Astrocyte (in vitro differentiated cells and primary cell): ENCODE data around the gene SYTL4.

Experiments
- EZH2 ChIP-seq: IDR thresholded peaks from 2 replicates; pipeline ENCODE4 v1.6.1; 2012; ENCODE audit warnings: mild to moderate bottlenecking, low read length, inconsistent platforms; ENCODE audit not compliant: insufficient read depth
- TF ChIP-seq, protein P1 (sequence below): IDR thresholded peaks from 2 replicates; pipeline ENCODE4 v1.5.1; 2011; ENCODE audit warnings: low read depth, mild to moderate bottlenecking, inconsistent platforms, low read length, moderate library complexity; ENCODE audit not compliant: insufficient read depth

DNA sequence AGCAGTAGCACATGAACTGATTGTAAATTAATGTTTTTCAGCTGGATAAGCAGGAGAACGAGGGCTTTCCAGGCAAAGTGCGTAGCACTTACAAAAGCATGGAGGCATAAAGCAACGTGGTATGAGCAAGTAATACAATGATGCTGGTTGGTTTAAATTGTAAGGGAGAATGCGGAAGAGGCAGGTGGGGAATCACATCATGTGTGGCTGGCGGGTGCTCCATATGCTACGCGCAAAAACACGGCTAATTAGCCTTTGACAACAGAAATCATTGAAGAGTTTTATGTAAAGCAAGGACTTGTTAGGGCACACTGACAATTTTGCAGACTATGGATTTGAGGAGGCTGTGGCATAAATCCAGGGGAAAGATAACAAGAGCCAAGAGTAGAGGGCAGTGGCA lies 14.6 kb downstream of the SYTL4 start:
- TF ChIP-seq, protein P1, sequence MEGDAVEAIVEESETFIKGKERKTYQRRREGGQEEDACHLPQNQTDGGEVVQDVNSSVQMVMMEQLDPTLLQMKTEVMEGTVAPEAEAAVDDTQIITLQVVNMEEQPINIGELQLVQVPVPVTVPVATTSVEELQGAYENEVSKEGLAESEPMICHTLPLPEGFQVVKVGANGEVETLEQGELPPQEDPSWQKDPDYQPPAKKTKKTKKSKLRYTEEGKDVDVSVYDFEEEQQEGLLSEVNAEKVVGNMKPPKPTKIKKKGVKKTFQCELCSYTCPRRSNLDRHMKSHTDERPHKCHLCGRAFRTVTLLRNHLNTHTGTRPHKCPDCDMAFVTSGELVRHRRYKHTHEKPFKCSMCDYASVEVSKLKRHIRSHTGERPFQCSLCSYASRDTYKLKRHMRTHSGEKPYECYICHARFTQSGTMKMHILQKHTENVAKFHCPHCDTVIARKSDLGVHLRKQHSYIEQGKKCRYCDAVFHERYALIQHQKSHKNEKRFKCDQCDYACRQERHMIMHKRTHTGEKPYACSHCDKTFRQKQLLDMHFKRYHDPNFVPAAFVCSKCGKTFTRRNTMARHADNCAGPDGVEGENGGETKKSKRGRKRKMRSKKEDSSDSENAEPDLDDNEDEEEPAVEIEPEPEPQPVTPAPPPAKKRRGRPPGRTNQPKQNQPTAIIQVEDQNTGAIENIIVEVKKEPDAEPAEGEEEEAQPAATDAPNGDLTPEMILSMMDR, result no peak
- TF ChIP-seq EZH2, result no peak
